Activated CD4-positive, alpha-beta T cell treated with anti-CD3 and anti-CD28 coated beads for 1 hour (primary cell): ENCODE measurements around the gene NEO1.

ENCODE experiments used
- DNase-seq: peaks from one replicate; pipeline ENCODE4 v3.0.0-alpha.2; 2020

The NEO1 gene

DNA sequence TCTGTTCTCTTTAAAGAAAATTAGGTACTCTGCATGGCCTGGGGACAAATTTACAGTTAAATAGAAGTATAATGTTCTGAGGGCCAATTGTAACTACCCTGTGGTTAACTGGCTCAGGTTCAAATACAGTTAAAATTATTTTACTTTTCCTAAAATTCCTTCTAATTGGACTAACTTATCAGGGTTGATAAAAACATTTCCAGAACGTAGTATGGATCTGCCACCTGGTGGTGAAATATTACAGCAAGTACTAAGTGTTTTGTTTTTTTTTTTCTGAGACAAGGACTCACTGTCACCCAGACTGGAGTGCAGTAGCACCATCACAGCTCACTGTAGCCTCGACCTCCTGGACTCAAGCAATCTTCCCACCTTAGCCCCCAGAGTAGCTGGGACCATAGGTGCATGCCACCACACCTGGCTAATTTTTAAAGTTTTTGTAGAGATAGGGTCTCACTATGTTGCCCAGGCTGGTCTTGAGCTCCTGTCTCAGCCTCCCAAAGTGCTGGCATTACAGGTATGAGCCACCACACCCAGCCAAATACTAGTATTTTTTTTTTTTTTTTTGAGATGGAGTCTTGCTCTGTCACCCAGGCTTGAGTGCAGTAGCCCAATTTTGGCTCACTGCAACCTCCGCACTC lies 29.2 kb downstream of the NEO1 start:
- DNase-seq = no peak

DNA sequence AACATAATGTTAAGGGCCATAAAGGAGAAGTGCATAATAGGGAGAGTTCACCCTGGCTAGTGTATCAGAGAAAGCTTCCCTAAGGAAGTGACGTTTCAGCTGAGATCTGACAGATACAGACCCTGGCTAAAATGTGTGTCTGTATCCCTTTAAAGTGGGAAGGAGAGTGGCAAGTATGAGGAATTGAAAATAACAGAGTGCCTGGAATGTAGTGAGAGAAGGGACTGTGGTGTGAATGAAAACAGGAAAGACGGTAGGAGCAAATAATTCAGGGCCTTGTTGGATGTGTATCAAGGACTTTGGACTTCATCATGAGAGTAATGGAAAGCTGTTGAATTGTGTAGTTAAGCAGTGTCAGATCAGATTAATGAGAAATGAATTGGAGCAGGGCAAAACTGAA lies 30.5 kb downstream of the NEO1 start:
- DNase-seq = no peak

DNA sequence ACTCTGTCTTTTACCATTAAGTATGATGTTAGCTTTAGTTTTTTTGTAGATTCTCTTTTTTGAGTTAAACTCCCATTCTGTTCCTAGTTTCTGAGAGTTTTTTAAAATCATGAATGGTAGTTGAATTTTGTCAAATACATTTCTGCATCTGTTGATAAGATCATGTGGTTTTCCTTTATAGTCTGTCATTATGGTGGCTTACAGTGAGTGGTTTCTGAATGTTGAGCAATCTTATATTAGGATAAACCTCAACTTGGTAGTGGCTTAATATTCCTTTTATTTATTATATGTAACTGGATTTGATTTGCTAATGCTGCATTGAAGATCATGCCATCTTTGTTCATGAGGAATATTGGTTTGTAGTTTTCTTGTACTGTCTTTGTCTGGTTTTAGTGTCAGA lies 34.8 kb downstream of the NEO1 start:
- no peak for DNase-seq

DNA sequence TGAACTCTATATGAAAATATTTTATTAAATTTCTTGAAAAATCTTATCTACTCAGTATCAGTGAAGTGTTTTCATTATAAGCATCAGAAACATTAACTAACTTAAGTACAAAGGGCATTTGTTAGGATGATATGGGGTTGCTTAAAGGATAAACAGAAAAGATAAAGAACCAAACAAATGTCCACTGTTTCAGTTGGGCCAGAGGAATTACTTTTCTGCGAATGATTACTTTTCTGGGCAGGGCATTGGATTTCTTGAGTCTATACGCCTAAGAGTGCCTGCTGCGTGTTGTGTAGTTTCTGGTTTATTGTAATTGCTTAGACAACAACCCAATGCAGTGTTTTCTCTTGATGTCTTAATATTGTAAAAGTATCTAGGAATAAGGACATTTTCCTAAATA lies 52.8 kb downstream of the NEO1 start:
- no peak for DNase-seq

DNA sequence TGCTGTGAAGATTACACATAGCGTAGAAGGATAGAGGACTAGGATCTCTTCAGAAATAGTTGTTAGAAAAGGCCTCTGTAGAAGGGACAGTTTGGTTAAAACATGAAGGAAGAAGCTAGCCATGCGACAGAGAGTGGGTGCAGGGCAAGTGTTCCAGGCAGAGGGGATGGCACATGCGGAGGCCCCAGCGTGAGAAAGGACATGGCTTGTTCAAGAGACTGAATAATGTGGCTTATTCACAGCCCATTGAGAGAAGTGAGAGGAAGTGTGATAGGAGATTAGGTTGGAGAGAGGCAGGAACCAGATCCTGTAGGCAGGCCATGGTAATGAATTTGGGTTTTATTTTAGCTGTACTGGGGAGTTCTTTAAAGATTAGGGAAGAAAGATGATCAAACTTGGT lies 56.4 kb downstream of the NEO1 start:
- no peak for DNase-seq

DNA sequence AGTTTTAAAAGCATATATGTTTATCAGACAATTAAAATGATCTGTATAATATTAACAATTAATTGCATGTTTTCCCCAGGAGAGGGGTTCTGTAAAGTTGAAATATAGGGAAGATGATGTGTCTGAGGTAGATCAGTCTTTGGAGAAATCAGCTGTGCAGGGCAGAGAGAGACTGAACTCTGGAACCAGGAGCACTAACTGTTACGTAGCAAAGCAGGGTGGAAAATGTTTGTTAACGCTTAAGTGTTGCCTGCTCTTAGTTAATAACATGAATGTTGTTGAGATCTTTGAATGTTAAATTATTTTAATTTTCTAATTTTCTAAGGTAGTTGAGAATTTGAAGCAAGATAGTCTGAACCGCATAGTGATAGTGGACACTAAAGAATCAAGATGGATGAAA lies 57.5 kb downstream of the NEO1 start:
- no peak for DNase-seq

DNA sequence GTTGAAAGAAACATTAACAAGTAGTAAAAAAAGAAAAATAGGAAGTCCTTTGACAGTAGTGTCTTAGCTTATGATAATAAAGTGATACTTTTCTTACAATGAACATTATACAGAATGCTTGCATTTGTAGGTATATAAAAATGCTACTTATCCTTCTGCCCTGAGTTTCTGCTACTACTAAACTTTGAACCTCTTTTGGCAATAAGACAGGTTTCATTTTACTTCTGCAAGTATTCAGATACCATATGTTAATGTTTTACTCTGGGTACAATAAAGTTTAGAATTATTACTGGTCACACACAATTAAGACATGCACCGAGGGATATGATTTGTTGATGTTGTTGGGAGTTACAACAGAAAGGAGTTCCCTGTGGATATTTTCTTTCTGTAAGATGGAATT lies 57.9 kb downstream of the NEO1 start:
- DNase-seq = no peak

DNA sequence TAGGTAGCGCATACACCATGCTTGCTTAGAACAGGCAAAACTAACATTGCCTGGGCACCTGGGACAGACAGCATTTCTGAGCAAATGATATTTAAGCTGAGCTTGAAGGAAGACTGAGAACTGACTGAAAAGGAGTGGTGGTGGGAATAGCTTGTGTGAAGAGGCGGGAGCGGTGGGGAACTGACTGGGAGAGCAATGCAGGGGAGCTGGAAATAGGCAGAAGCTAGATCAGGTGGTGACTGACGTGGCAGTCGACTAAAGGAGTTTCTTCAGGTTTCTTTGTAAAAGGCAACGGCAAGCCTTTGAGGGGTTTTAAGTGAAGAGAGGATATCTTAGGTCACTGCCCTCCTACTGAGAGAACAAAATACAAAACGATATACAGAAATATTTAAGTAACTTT lies 61.8 kb downstream of the NEO1 start:
- DNase-seq = no peak

DNA sequence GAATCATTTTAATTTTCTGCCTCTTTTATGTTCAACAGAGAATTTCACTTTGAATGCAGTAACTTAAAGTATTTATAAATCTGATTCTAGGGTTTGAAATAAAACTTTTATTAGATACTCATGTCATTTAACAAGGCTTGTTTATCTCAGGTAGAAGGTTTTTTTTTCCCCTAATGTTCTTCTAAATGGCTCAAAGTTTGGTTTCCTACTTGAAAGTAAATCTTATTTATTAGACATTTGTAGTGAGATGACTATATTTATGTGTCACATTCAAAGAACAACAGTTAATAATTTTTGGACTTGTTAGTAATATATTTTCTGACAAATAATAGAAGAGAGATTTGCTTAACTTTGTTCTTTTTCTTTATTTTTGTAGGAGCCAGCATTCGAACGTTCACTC lies 63.9 kb downstream of the NEO1 start:
- DNase-seq = no peak

DNA sequence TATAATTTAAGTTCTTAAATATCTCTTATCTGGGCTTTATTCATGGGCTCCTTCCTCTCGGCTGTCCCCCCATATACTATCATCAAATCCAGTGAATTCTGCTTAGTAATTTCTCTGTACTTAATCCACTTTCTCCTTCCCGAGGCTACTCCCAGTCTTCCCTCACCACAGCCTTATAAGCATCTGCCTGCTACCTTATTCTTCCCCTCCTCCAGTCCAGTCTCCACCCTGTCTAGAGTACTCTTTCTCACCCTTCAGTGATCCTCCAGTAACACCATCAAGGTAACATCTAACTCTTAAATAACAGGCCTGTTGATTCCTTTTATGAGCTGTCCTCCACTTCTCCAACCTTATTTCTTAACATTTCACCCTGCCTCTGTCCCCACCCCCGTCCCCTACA lies 65.8 kb downstream of the NEO1 start:
- no peak for DNase-seq

DNA sequence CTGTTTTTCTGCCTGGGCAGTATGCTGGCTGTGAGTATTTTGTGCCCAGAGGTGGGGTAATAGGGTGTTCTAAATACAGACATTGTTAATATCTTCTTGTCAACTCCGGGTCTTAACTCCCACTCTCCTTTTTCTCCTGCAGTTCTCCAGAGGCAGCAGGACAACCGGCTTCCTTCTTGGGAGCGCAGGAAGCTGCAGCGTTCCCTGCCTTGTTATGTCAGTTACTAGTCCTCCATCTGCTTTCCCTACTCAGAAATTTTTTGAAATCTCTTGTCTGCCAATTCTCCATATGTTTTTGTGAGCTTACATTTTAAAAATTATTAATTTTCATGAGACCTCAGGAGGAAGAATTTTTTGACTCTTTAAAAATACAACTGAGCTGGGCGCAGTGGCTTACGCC lies 67.2 kb downstream of the NEO1 start:
- DNase-seq = no peak

DNA sequence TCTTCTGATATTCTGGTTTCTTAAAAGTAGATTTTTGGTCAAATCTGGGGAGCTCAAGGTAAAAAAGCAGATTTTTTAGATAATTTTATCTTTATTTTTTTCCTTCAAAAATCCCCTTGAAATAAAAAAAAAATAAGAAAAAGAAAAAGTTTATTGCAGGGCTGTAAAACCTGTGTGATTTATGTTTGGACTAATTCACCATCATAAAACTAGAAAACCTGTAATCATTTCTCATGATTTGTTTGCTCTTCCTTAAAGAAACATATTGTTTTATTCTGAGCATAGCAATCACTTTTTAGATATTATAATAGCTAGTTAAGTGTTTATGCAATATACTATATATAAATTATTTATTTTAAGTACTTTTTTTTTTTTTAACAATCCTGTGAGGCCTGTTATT lies 68.0 kb downstream of the NEO1 start:
- DNase-seq = no peak

DNA sequence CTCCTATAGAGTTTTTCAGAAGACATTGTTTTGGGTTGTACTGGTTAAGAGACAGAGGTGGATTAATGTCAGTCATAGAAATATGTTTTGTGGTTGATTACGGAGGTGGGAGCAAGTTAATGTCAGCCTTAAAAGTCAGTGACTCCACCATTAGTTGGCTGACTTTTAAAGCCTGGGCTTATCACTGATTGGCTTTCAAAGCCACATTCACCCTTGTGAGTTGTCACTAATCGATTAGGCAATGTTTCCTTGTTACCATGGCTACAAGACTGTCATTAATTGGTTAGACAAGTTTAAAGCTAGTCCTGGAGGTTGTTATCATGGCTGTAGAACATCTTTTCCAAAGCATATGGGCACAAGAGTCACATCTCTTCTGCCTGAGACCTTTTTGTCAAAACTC lies 73.0 kb downstream of the NEO1 start:
- DNase-seq = no peak

DNA sequence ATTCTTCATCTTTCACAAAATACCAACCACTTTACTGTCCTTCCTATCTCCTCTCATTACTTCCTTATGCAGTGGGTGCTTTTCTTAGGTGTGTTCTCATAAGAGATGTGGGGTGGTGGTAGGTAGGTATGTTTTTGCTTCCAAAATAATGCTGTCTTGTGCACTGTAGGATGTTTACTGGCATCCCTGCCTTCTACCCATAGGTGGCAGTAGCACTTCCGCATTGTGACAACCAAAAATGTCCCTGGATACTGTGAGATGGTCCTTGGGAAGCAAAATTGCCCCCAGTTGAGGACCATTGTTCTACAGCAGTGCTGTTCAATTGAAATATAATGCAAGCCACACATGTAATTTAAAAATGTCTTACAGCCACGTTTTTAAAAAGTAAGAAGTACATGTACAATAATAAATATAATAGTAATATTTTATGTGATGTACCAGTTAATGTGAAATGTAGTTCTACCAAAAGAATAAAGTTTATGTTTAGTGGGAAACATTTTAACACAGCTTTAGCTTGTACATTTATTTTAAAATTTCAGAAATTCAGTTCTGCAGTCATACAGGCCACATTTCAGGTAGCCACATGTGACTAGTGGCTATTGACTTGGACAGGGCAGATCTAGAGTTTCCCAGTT lies 75.2 kb downstream of the NEO1 start:
- DNase-seq = no peak

DNA sequence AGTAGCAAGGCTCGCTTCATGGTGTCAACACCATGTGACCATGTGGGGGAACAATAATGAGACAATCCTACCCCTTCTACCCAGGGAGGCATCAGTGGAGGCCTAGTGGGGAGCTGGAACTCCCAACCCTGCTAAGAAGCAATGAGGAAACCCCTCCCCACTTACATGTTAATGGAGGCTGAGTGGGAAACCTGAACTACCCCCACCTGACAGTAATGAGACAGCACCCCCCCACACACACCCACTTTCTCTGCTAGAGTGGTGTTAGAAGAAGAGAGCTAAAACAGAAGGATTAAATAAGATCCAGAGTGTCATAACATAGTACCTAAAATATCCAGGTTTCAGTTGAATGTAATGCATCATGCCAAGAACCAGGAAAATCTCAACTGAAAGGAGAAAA lies 78.6 kb downstream of the NEO1 start:
- DNase-seq = no peak

DNA sequence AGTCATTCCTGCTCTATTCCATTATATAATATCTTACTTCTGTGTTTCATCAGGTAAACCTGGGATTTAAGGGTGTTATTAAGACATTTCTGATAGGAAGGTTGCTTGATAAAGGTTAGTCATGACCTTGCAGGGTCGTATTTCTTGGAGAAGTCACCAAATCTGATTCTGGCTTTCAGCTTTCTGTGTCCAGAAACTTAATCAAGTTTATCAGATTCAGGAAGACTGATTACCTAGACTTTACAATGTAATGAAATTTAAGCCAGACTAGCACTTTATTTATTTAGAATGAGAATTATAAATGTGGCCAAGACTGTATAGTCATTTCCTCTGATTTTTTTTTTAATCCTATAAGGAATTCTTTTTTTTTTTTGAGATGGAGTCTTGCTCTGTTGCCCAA lies 81.9 kb downstream of the NEO1 start:
- DNase-seq = no peak

DNA sequence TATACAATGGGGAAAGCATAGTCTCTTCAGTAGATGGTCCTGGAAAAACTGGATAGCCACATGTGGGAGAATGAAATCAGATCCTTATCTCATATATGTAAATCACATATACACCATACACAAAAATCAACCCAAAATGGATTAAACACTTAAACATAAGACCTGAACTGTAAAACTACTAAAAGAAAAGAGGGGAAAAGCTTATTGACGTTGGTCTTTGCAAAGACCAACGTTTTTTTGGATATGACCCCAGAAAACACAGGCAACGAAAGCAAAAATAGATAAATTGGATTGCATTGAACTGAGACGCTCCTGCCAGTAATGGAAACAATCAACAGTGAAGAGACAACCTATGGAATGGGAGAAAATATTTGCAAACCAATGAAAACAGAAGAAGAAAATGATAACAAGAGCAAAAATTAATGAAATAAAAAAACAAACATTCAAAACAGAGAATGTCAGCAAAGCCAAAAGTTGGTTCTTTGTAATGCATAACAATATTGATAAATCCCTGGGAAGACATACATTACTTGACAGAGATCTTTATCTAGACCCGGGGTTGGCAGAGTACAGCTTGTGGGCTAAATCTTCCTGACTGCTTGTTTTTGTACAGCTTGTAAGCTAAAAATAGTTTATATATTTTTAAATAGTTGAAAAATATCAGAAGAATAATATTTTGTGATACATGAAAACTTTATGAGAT lies 86.9 kb downstream of the NEO1 start:
- DNase-seq = no peak

DNA sequence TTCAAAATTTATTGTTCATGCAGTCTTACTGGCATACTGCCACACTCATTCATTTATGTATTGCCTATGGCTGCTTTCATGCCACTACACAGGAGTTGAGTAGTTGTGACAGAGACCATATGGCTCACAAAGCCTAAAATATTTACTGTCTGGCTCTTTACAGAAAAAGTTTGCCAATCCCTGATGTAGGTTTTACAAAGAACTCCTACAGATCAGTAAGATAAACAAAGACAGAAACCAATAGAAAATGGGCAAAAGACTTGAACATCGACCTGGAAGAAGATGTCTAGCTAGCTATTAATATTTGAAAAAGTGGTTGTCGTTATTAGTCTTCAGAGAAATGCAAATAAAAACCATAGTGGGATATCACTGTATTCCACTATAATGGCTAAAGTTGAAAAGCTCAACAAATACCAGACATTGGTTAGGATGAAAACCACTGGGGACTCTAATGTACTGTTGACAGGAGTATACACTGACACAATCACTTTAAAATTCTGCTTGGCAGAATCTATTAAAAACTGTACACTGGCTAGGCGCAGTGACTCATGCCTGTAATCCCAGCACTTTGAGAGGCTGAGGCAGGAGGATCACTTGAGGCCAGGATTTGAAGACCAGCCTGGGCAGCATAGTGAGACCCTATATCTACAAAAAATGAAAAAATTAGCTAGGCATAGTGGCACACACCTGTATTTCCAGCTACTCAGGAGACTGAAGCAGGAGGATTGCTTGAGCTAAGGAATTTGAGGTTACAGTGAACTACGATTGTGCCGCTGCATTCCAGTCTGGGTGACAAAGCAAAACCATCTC lies 87.7 kb downstream of the NEO1 start:
- no peak for DNase-seq

DNA sequence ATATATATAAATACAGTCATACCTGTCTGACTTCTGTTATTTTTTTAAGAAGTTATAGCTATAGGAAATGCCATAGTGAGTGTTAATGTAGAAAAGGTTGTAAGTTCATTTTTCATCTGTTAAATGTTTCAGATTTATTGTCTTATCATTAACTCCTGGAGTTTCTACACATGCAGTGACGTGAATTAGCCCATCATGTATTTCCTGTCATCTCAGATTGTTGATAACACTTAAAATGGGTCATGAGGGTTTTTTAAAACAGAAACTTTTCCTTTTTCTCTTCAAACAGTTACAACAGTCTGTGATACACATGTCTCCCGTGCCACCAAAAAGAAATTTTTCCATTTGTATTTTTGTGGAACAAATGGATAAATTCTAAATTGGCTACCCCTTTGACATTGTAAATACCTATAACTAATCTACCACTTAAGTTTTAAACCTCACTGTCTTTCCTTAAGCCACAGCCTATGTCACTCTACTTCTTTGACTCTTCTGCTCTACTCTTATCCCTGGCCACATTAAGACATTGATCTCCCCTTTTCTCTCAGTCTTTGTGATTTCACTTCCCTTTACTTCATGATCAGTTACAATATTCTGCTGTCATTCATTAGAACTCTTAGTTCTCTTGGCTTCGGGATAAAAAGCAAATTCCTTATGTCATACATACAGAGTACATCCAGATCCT lies 89.1 kb downstream of the NEO1 start:
- no peak for DNase-seq

DNA sequence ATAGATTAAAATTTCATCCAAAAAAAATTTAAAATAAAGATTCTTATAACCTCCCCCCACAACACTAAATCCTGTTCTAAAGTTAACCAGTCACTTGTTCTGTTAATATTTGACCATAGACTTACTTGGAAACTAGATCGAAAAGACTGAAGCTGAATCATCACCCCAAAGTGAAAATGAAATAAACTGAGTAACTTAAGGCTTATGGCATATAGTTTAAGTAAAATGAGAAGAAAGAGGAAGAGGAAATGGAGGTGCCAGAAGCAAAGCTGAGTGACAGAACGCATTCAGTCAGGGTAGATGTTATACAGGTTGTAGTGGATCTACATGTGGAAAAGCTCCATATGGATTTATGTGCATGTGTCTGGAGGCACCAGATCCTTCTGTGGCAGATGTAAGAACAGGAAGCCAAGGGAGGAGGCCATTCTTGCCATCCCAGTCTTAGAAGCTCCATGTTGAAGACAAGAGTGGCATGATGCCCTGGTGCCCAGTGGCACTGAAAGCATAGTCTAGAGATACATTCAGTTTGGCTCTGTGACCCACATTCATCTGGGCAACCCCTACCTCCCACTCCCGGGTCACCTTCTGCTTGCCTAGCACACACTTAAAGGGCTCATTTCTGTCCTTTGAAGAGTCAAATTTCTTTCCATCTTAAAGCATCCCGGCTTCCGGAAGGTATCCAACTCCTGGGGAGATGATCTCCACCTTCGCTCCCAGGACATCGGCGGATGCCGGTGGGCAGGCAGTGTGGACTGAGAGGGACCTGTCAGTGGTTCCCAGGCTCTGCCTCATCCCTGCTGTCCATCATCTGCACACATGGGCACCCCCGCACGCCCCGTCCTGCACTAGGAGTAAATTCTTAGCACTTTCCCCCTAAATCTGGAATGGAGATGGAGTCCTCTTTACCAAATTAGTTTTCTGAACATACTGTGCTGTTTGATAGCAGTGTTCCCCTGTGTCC lies 90.8 kb downstream of the NEO1 start:
- DNase-seq = no peak

DNA sequence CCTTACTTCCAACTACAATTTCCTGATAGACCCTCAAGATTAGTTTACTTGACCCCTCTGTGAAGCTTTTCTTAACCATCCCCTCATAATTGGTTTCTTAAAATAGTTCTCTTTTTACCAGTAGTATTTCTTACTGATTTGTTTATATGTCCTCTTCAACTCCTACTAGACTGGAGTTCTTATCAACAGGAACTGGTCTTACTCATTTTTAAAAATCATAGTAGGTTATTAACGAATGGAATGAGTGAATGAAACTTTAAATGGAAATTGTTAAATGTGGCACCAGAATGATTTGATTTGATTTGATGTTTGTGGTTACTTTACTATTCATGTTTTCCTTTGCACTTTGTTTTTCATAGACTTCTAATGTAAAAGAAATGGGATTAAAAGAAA lies 91.5 kb downstream of the NEO1 start:
- DNase-seq = no peak

DNA sequence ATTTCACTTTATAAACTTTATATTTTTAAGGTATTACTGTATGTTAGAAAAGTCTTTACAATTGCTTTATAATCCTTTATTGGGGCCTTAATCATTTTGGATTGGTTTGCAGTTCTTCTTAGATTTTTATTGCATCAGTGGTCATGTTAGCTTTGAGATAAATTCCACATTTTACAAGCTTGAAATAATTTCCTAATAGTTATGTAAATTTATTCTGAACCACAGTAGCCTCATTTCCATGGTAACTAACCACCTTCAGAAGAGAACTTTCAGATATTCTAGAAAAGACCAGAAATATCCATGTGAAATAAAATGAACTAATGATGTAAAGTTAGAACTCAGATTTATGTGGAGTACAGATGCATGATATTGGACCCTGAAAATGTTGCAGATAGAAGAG lies 94.2 kb downstream of the NEO1 start:
- no peak for DNase-seq
